ENCODE data around the gene SERGEF.

The SERGEF gene

GRCh38 chr11:17744151-17744940 lies 268.5 kb downstream of the SERGEF start:
- no peak for DNase-seq

- DNase-seq: no peak
These were observed 269.1 kb downstream of the SERGEF start for GRCh38 chr11:17743808-17744119.

GRCh38 chr11:17743026-17743807 lies 269.6 kb downstream of the SERGEF start:
- no peak for DNase-seq

- no peak for DNase-seq
These were observed 270.8 kb downstream of the SERGEF start for GRCh38 chr11:17742019-17742418.

- DNase-seq: no peak
These were observed 271.4 kb downstream of the SERGEF start for GRCh38 chr11:17741487-17741886.

- no peak for DNase-seq
These were observed 272.1 kb downstream of the SERGEF start for GRCh38 chr11:17740649-17741235.

GRCh38 chr11:17739945-17740338 lies 272.9 kb downstream of the SERGEF start:
- no peak for DNase-seq

- DNase-seq: no peak
These were observed 274.5 kb downstream of the SERGEF start for GRCh38 chr11:17738151-17738973.

All from activated CD4-positive, CD25-positive, alpha-beta regulatory T cell (primary cell).